Heart right ventricle (tissue), 16 donors: ENCODE measurements around the gene SLC16A10. TPM values are rescaled to one million over a fixed set of nuclear protein-coding genes. Genes with fewer than 3 reads are reported as not detected.
"Not testable (repeated sequence)": the region's sequence is repeated elsewhere in the genome, so short reads cannot be mapped to it uniquely, and the experiment has no call there.

Experiments used
- ATAC-seq, 8 donors: fragments of 200-7000 bp; cut with Tn5 transposase; one replicate each; pipeline ENCODE4 v1.9.1; 2020; ENCODE audit warnings: mild to moderate bottlenecking in 8 of 8, moderate library complexity in 8 of 8, moderate number of reproducible peaks in 1 of 8
- DNase-seq, 2 donors: peaks; one replicate each; pipeline ENCODE4 v3.0.0-alpha.2; 2020
- H3K27ac ChIP-seq, 10 donors: fragments of 200-600 bp; sonication (generic) in 2 of 10; one replicate each; pipeline versions ENCODE4 v1.5.0 to v1.8.0; 2020 to 2022; ENCODE audit warnings: mild to moderate bottlenecking in 3 of 10
- H3K27me3 ChIP-seq, 7 donors: fragments of 200-600 bp; one replicate each; pipeline ENCODE4 v1.8.0; 2021 to 2022; ENCODE audit warnings: mild to moderate bottlenecking in 2 of 7
- H3K36me3 ChIP-seq, 9 donors: fragments of 200-600 bp; sonication (generic) in 1 of 9; one replicate each; pipeline versions ENCODE4 v1.5.0 to v1.8.0; 2020 to 2022; ENCODE audit warnings: mild to moderate bottlenecking in 2 of 9
- H3K4me1 ChIP-seq, 9 donors: fragments of 200-600 bp; sonication (generic) in 1 of 9; one replicate each; pipeline versions ENCODE4 v1.5.0 to v1.8.0; 2020 to 2022; ENCODE audit warnings: mild to moderate bottlenecking in 4 of 9
- H3K4me3 ChIP-seq, 10 donors: fragments of 200-600 bp; sonication (generic) in 2 of 10; one replicate each; pipeline versions ENCODE4 v1.5.0 to v1.8.0; 2020 to 2022; ENCODE audit warnings: mild to moderate bottlenecking in 7 of 10, moderate library complexity in 2 of 10
- H3K9me3 ChIP-seq, 11 donors: fragments of 200-600 bp in 10 of 11; sonication (generic) in 2 of 11; one replicate each; pipeline versions ENCODE4 v1.5.0 to v1.8.0; 2013 to 2022; ENCODE audit warnings: mild to moderate bottlenecking in 2 of 11, control low read depth in 1 of 11, moderate library complexity in 1 of 11
- CTCF ChIP-seq, 9 donors: fragments of 200-600 bp; sonication (generic) in 2 of 9; IDR thresholded peaks; one replicate each; pipeline versions ENCODE4 v1.5.0 to v1.8.0; 2021 to 2022; ENCODE audit warnings: antibody characterized with exemption in 9 of 9, mild to moderate bottlenecking in 5 of 9, moderate library complexity in 1 of 9
- WGBS, 2 donors: extraction: QIAGEN DNeasy Blood & Tissue Kit; methylation state at CpG; one replicate each; pipeline ENCODE4 v1.1.7; 2013; ENCODE audit warnings: inconsistent platforms in 1 of 2; 5-methylcytosine and 5-hydroxymethylcytosine counted together
- intact Hi-C, 10 donors: fragments of 100-400 bp; cut with DNase I; formaldehyde crosslinking; loops; one replicate each; pipeline versions ENCODE4 v1.11.1 to v1.14.2; 2022
- polyA plus RNA-seq, 2 donors: library from polyadenylated mRNA; stranded (reverse); fragments of 200-250 nt; gene quantifications; one replicate each; pipeline ENCODE4 v1.2.3, GENCODE V29; 2013
- total RNA-seq, 10 donors: library from RNA; stranded (reverse); fragmentation: NEBNext Ultra II Directional in 3 of 10; extraction: Animal tissue kit (Norgen Biotek cat#: 25700) in 3 of 10; gene quantifications; one replicate each; pipeline versions ENCODE4 v1.2.1 to v1.2.4, GENCODE V29; 2021 to 2023
- donor health status: Arrhythmogenic right ventricular cardiomyopathy.
- donor health status: ischemic (EF 13 %, LVEDD 7.1; RV severe dilation, severe dysfunction).
- donor health status: healthy with polysubstance abuse.
- donor health status: DM: no; HTN: yes; CAD: no.
- donor health status: DM: no; HTN: no; CAD: no.
- donor health status: ischemic (EF 25% LVEDD 6.9; RV normal size, moderate dysfunction).
- donor health status: ischemic (EF 25% LVEDD 5.7; RV mildly dilated, moderate dysfunction).
- donor health status: healthy.
- donor health status: DM: yes; HTN: yes; CAD: no.
- donor health status: Ischemic cardiomyopathy.
- donor health status: ischemic (EF 35%, LVEDD 5.7; RV mildly dilated, moderate dysfunction).
- donor health status: nonischemic (EF 11% LVEDD 7.7; RV severe dilation, severe dysfunction).
- donor health status: DM: yes; HTN: yes; CAD: no.
- donor health status: PGD.
- donor health status: ischemic (EF 29% LVEDD 5.4; RV normal size, mild dysfunction).
- donor health status: nonischemic (EF 23%, LVEDD 6.1; RV moderate dilation, normal function).

The SLC16A10 gene
- total and polyA plus RNA-seq, 12 donors = 1.4 to 8.1 (median 5.7) TPM

GRCh38 chr6:111190637-111191036 lies 103.3 kb downstream of the SLC16A10 start:
- 95 to 99% methylated on average over 3 of the region's 3 CpGs for WGBS, 2 donors
- DNase-seq = no peak
- intact Hi-C loops = no loop called here

DNA sequence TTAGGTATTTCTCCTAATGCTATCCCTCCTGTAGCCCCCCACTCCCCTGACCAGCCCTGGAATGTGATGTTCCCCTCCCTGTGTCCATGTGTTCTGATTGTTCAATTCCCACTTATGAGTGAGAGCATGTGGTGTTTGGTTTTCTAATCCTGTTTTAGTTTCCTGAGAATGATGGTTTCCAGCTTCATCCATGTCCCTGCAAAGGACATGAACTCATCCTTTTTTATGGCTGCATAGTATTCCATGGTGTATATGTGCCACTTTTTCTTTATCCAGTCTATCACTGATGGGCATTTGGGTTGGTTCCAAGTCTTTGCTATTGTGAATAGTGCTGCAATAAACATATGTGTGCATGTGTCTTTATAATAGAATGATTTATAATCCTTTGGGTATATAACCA lies 103.8 kb downstream of the SLC16A10 start:
- DNase-seq, H3K36me3 ChIP-seq, ATAC-seq, H3K9me3 ChIP-seq, H3K4me3 ChIP-seq, H3K4me1 ChIP-seq, H3K27ac ChIP-seq, H3K27me3 ChIP-seq, intact Hi-C loops: not testable (repeated sequence)

More at GRCh38 chr6:111190637-111191036, 103.3 kb downstream of the SLC16A10 start:
- no peaks in the 10 kb centered on the region for H3K36me3 ChIP-seq
- H3K4me1 ChIP-seq = no peaks in the 10 kb centered on the region
- H3K9me3 ChIP-seq = no peaks in the 10 kb centered on the region
- H3K27ac ChIP-seq = no peak overlapping the region
- no peak overlapping the region for H3K4me3 ChIP-seq
- no peak for ATAC-seq
- no peak for TF ChIP-seq CTCF (IDR thresholded peaks at IDR 0.05)
- H3K27me3 ChIP-seq = no peaks in the 10 kb centered on the region

DNA sequence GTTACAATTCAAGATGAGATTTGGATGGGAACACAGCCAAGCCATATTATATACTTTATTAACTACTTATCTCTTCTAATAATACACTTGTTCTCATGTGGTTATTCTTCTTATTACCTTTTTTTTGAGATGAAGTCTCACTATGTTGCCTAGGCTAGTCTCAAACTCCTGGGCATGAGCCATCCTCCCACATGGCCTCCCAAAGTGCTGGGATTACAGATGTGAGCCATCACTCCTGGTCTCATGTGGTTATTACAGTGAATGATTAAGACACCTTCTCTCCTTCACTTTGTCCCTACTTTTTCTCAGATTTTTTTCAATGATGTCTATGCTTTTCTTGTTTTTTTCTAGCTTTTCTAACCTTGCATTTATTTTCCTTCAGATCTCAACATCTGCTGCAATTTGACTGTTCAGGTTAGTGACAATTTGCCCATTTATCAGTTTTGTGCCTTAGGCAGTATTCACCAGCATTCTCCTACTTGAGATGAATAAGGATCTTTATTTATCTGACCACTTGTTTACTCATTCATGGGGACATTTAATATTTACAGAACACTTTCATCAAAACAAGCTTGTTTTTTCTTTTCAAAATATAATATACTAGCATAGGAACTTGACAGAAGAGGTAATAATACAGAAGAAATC lies 105.7 kb downstream of the SLC16A10 start:
- TF ChIP-seq CTCF (IDR thresholded peaks at IDR 0.05) = no peak
- no peak overlapping the region for H3K27ac ChIP-seq
- H3K36me3 ChIP-seq = no peaks in the 10 kb centered on the region
- H3K4me1 ChIP-seq = no peaks in the 10 kb centered on the region
- H3K9me3 ChIP-seq = no peaks in the 10 kb centered on the region
- intact Hi-C loops = no loop called here
- no peak overlapping the region for H3K4me3 ChIP-seq
- no peaks in the 10 kb centered on the region for H3K27me3 ChIP-seq
- DNase-seq = no peak
- no peak for ATAC-seq

DNA sequence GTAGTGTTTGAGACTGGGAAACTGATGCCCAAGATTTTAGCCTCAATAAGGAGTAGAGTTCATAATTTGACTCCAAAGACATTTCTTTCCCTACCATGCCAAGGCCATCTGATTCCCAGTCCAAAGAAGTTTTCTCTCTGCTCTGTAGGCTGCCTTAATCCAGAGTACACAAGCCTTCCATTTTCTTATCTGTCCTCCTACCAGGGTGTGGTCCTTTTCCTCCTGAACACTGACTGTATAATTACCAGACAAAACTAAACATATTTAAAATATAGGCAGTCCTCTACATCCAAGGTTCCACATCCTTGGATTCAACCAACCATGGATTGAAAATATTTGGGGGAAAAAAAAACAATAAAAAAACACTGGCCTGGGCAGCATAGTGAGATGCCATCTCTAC lies 108.4 kb downstream of the SLC16A10 start:
- Histone ChIP-seq H3K36me3 (no peaks in the 10 kb centered on the region), H3K27ac (no peak overlapping the region), H3K27me3 (no peaks in the 10 kb centered on the region), H3K9me3 (no peaks in the 10 kb centered on the region), H3K4me1 (peaks cover 0 to 5% (median 0%) of the 10 kb centered on the region in 9 donors), H3K4me3 (no peak overlapping the region)
- intact Hi-C loops = no loop called here
- no peak for TF ChIP-seq CTCF (IDR thresholded peaks at IDR 0.05)
- ATAC-seq (no peak), DNase-seq (no peak)

- Histone ChIP-seq H3K27me3 (no peaks in the 10 kb centered on the region), H3K4me1 (peaks cover 0 to 11% (median 4%) of the 10 kb centered on the region in 9 donors), H3K9me3 (no peaks in the 10 kb centered on the region), H3K4me3 (no peak overlapping the region), H3K36me3 (no peaks in the 10 kb centered on the region), H3K27ac (no peak overlapping the region)
- DNase-seq = no peak
- 96 to 99% methylated on average over 3 of the region's 3 CpGs for WGBS, 2 donors
- no peak for TF ChIP-seq CTCF (IDR thresholded peaks at IDR 0.05)
- intact Hi-C loops = no loop called here
- no peak for ATAC-seq
Observed at GRCh38 chr6:111198841-111199240, 111.5 kb downstream of the SLC16A10 start.
